CD4-positive, alpha-beta T cell treated with Interleukin-21 for 1 hour (primary cell): ENCODE results near the gene TSHZ1.

Experiments
- DNase-seq: peaks from one replicate; pipeline ENCODE4 v3.0.0-alpha.2; 2020

TSHZ1 gene

DNA sequence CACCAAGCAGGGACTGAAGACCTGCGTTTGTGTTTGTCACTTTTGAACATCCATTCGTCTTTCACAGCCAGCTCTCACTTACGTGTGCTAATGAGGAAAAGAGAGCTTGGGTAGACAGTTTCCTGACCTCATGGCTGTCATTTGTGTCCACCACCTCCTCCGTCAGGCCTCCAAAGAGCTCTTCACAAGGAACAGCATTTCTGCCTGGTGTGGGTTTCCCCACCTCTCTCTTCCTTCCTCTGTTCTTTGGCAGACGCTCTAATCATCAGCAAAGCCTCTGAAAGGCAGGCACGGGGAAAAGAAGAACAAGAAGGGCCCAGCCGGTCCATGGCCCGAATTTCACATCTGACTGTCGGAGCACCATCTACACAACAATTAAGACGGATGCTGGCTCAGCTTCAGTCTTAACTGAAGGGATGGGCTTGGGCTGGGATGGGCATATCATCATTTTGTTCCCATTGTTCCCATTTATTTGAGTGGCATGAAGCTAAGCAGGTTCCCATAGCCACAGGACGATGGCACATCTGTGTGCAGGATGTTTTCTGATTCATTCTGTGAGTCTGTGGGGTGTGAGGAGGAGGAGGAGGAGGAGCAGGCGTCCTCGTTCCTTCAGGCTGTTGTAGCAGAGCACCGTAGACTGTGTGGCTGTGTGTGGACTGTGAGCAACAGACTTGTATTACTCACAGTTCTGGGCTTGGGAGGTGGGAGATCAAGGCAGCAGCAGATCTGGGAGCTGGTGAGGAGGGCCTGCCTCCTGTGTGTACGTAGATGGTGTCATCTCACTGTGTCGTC, 66.4 kb downstream of the TSHZ1 start:
- no peak for DNase-seq

DNA sequence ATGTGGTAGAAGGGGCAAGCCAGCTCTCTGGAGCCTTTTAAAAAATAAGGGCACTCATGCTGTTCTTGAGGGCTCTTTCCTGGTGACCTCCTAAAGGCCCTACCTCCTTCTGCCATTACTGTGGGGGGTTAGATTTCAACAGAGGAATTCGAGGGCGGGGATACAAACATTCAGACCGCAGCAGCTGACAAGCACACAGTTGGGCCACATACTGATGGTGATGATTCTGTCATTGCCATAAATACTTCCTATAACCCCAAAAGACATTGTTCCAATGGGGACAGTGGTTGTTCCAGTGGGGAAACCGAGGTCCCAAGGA, 67.0 kb downstream of the TSHZ1 start:
- no peak for DNase-seq

DNA sequence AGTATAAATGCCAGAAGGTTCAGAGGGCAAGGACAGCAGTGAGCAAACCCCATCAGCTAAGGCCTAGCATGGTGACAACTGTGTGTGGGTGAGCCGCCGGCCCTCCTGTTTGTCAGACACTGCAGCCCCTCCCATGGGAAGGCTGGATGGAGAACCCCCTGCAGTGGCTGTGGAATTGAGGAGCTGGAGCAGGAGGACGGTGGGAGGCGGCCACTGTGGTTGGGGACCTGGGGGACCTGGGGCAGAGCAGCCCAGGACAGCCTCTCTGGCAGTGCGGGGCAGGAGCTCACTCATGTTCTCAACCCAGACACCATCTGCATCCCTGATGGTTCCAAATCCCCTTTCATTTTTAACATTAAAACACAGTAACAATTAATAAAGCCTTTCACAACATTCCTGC, 68.8 kb downstream of the TSHZ1 start:
- DNase-seq, result no peak

DNA sequence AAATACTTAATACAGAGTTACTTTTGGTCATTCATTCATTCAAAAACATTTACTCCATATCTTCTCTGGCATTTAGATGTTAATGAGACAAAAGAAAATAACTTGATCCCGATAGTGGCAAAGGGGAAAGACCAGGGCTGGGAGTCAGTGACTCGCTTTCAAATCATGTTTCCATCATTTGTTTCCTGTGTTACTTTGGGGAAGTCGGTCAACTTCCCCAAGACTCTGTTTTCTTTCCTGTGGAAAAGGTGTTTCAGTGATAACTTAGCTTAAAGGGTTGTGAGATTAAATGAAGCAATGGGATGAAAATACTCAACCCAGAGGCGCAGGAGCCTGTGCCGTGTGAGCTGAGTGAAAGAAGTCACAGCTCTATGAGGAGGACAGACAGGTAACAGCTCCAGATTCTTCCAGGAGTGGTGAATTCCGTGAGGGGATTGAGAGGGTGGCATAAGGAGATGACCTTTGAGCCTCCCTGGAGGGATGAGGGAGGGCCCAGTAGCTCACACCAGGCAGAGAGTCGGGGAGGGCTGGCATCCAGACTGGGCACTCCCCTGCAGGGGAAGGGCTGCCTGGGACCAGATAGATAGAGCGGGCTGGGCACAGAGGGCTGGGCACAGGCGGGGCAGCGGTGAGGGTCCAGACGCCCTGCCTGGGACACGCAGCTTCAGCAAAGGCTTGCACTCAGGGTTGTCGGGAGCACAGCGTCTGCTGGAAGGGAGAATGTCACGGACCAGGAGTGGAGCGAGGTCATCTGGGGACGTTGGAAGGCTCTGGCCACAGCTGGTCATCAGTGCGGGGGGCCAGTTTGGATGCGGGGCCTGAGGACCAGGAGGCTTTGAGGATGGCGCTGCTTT, 70.1 kb downstream of the TSHZ1 start:
- no peak for DNase-seq

DNA sequence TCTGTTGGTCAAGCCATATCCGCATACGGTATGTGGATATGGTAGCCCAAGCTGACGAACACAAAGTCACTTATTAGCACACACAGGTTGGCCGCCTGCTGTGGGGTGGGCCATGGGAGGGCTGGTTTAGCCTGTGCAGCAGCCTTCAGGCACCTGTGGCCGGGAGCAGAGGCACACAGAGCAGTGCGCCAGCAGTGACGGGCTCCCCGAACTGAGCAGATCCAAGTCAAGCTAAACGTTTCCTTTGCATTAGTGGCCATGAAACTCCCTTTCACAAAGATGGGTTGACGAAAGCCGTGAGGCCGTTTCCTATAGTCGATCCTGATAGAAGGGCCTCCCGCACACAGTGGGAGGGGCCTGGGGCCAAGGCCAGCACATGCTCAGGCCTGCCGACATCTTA, 72.1 kb downstream of the TSHZ1 start:
- no peak for DNase-seq

DNA sequence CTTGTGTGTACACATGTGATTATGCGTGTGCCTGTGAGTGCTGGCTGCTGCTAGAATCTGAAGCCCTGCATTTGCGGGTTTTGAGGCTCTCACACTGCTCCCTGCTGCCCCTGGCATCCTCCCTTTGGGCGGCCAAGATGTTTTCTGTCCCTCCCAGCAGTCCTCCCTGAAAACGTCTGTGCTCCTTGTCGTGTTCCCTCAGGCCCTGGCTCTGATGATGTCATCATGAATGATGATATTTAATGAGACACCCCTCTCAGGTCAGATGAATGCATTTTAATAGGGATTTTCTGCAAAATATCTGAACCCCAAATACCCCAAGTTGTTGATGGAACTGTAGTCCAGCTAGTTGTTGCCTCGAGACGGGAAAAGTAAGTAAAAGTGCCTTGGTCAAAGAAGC, 73.1 kb downstream of the TSHZ1 start:
- DNase-seq, result no peak

DNA sequence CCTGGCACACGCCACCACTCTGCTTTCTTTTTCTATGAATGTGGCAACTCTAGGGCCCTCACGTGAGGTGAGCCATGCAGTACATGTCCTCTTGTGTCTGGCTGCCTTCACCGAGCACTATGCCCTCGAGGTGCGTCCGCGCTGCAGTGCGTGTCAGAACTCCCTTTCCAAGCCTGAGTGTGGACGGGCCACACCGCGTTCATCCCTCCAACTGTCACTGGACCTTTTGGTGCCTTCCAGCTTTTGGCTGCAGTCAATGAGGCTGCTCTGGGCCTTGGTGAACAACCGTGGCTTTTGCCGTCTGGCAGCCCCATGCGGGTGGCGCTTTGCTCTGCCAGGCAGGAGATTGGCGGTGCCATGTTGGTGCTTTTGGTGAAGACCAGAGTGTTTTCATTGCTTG, 74.0 kb downstream of the TSHZ1 start:
- DNase-seq, result no peak

DNA sequence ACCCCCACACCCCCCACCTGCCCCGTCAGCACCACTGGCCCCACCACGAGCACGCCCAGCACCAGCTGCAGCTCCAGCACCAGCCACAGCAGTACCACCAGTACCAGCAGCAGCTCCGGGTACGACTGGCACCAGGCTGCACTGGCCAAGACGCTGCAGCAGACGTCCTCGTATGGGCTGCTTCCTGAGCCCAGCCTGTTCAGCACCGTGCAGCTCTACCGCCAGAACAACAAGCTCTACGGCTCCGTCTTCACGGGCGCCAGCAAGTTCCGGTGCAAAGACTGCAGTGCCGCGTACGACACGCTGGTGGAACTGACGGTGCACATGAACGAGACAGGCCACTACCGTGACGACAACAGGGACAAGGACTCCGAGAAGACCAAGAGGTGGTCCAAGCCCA, 75.3 kb downstream of the TSHZ1 start:
- DNase-seq, result no peak

DNA sequence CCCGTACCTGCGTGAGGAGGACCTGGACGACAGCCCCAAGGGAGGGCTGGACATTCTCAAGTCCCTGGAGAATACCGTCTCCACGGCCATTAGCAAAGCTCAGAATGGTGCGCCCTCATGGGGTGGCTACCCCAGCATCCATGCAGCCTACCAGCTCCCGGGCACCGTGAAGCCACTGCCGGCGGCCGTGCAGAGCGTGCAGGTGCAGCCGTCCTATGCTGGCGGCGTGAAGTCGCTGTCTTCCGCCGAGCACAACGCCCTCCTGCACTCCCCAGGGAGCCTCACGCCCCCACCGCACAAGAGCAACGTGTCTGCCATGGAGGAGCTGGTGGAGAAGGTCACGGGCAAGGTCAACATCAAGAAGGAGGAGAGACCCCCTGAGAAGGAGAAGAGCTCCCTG, 76.4 kb downstream of the TSHZ1 start:
- DNase-seq, result no peak

DNA sequence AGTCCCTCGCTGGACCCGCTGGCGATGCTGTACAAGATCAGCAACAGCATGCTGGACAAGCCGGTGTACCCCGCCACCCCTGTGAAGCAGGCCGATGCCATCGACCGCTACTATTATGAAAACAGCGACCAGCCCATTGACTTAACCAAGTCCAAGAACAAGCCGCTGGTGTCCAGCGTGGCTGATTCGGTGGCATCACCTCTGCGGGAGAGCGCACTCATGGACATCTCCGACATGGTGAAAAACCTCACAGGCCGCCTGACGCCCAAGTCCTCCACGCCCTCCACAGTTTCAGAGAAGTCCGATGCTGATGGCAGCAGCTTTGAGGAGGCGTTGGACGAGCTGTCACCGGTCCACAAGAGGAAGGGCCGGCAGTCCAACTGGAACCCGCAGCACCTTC, 77.1 kb downstream of the TSHZ1 start:
- DNase-seq, result no peak

DNA sequence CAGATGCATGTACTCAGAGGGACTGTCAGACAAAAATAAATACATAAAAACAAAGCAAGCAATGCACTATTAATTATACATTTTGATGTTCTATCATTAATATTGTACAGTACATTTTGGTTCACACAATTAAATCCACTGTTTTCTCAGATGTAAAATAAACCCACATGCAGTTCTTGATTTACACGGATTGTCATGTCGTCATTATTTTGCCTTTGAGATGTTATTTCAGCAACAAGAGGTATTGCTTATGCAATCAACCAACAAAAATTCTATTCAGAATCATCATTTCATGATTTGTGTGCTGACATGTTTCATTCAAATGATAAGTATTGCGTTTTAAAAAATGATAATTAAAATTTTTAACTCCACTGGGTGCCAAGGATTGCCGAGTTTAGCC, 79.2 kb downstream of the TSHZ1 start:
- no peak for DNase-seq

DNA sequence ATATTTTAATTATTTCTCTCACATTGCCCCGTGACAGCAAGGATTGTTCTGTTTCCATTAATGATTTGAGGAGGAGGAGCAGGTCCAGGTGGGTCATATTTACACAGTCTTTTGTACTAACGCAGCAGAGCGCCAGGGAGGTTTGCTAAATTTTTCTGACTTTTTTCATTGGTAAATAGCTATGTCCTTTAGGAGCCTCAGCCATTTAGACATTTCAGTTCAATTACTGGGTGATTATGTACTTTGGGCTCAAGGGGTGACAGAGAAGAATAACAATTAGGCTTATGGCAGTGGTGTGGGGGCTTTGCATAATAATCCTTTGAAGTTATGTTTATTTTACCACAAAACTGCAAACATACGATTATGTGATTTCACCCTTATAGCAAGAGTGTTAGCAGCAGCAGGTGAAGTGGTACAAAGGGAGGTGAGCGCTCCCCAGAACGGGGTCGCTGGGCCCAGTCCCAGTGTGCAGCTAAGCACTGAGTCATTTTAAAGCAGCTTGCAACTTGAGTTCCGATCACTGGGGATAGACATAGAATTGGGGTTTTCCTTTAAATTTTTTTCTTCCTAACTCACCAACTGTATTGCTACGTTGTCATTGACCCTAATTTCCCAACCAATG, 80.3 kb downstream of the TSHZ1 start:
- no peak for DNase-seq

DNA sequence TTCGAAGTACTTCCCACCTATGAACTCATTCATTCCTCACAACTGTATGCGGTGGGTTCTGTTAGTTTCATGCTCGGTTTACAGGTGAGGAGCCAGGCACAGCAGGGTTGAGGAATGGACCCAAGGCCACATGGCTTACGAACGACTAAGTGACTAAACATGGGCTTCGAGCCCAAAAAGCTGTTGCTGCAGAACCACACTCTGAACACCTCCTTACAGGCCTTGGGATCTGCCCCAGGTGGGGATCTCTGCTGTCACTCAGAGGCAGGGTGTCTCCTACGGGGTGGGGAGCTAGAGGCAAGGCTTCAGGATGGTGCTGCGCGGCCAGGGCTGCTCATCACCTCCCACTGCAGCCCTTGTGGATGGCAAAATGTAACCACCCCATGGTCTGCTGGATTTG, 80.9 kb downstream of the TSHZ1 start:
- no peak for DNase-seq

DNA sequence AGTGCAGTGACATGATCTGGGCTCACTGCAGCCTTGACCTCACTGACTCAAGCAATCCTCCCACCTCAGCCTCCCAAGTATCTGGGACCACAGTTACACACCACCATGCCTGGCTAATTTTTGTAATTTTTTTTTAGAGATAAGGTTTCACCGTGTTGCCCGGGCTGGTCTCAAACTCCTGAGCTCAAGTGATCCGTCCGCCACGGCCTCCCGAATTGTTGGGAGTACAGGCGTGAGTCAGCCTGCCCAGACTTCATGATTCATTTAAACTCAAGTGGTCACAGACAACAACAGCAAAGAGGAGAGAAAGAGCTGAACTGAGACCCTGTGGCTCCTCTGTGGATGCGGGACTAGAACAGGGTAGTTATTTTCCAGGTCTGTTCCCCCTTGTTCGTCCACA, 83.0 kb downstream of the TSHZ1 start:
- DNase-seq, result no peak

DNA sequence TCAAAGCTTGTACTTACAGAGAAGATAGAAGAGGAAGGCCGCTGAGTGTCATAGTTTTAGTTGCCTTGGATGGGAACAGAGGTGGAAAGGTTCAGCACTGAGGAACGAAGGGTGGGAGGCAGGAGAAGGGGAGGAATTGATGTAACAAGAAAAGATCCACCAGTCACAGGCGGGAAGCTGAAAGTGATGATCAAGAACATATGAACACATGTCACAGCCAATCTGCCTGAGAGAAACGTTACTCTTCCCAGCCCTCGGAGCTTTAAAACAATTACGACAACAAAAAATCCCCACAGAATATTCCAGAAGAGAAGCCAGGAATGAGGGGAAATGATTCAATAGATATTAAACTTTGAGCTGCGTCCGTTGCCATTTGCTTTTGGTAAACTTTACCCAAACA, 87.1 kb downstream of the TSHZ1 start:
- DNase-seq, result no peak

DNA sequence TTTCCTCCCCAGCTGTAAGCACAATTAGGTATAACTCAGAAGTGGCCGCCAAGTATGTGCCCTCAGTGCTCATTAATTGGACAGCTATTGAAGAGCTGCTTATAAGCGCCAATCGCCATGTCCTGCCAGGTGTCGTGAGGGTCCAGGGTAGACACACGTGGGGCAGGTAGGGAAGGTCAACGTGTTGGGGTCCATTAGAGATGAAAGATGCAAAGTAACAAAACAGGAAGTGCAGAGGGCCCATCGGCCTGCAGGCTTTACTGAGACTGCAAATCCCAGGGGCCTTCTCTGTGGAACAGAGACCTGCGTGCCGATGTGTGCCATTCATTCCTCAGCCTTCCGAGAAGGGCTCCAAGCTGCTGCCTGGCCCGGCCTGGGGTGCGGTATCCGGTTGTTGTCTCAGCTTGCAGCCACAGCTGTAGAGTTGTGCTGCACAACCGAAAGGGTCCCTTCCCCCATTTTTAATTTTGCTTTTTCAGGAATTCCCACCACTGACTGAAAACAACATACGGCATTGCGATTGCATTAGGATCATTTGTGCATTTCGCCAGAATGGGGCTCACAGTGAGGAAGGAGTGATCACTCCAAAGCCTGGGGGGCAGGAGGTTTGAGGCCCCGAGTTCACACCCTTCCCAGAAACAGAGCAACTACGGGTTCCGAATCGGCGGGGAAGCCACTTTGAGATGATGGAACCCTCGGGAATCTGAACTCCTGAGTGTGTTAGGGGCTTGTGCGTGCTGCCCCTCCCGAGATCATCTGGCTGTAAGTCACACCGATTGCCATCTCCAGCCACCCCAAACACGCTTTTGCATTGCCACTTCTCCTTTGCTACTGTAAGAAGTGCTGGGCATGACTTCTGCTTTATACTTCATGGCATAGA, 94.3 kb downstream of the TSHZ1 start:
- no peak for DNase-seq

DNA sequence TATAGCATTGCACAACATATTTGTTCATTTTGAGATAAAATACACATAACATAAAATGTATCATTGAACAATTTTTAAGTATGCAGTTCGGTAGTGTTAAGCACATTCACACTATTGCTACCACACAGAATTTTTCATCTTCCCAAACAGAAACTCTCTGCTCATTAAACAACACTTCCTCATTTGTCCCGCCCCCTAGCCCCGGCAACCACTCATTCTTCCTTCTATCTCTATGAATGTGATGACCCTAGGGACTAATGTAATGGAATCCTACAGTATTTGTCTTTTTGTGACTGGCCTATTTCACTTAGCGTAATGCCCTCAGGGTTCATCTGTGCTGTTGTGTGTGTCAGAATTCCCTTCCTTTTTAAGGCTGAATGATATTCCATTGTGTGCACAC, 95.4 kb downstream of the TSHZ1 start:
- DNase-seq, result no peak

DNA sequence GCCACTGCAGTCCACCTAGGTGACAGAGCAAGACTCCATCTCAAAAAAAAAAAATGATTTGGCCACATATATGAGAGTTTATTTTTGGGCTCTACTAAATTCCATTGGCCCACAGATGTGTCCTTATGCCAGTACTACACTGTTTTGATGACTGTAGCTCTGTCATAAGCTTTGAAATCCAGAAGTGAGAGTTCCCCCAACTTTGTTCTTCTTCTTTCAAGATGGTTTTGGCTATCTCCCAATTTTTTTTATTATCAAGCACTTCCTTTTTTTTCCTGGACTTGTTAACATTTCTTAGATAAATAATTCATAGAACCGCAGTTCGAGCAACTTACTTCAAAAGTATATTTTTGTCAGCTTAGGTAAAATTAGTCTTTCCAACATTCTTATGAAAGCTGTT, 96.9 kb downstream of the TSHZ1 start:
- DNase-seq, result no peak

DNA sequence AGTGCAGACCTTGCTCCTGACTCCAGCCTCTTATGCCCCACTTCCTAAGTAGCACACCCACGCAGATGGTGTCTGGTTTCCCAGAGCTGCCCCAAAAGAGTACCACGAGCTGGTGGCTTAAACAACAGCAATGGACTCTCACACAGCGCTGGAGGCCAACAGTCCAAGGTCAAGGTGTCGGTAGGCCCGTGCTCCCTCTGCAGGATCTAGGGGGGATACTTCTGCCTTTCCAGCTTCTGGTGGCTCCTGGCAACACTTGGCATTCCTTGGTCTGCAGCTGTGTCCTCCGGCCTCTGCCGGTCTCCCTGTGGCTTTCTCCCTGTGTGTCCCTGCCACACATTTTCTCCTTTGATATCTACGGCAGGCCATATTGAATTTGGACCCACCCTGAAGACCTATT, 99.0 kb downstream of the TSHZ1 start:
- no peak for DNase-seq

DNA sequence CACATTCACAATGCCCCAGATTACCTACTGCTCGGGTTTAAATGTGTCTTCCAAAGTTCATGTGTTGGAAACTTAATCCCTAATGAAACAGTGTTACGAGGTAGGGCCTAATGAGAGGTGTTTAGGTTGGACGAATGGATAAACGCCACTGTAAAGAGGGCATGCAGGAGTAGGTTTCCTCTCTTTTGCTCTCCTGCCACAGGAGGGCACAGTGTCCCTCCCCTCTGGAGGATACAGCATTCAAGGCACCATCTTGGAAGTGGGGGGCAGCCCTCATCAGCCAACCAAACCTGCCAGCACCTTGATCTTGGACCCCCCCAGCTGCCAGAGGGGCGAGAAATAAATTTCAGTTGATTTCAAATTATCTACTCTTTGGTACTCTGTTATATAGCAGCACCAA, 103.5 kb downstream of the TSHZ1 start:
- no peak for DNase-seq

DNA sequence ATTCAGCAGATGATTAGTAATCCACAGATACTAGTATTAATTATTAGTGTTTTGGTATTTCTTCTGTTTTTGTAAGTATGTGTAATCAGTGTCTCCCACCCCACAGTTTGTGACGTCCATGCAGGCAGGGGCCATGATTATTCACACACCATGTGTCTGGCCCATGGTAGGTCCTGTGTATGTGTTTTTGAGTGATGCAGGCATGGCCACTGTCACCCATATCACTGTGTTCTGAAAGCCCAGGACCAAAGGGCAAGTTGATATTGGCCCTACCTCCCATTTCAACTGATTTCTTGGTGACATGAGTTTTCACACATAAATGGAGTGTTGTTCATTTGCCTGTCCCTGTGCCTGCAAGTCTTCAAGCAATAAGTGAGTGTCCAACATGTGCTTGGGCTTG, 104.0 kb downstream of the TSHZ1 start:
- DNase-seq, result no peak

DNA sequence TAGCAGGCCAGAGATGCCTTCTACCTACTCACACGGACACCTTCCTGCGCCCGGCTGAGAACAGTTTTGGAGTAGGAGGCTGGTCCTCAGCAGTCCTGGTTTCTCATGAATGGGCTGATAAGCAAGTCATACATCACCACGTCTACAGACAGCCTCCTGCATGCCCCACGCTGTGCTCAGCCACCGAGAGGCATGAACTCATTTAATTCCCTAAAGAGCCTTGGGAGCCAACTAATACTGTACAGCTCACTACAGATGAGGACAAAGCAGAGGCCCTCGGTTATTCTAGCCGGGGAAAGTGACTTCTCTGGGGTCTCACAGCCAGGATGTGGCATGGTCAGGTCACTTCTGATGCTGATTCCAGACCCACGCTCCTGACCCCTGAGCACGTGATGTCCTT, 105.6 kb downstream of the TSHZ1 start:
- no peak for DNase-seq

DNA sequence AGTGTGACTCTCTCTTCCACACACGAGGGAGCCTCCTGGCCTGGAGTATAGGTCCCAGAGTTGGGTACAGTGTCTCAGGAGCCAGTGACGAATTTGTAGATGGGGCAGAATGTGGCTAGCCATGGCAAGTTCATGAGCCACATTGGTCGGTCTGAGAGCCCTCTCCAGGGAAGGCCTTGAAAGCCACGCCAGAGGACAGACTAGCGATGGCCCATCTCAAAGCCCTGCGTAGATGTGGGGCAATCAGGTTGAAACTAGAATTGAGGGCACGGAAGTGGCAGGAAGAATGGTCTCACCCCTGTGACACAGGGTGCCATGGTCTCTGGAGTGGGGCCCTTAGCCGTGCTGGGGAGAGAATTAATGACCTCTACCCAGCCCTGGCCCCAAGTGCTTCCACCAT, 106.2 kb downstream of the TSHZ1 start:
- DNase-seq, result no peak
